Vagina (tissue), 2 donors: ENCODE results near the gene PHF23.

Experiments
- POLR2A ChIP-seq, 2 donors: fragments of 450-650 bp; IDR thresholded peaks; one replicate each; pipeline ENCODE4 v1.6.1; 2017; ENCODE audit warnings: antibody characterized with exemption in 2 of 2, mild to moderate bottlenecking in 2 of 2, moderate library complexity in 2 of 2
- POLR2AphosphoS5 ChIP-seq, 2 donors: sonication (generic); formaldehyde crosslinking; IDR thresholded peaks; one replicate each; pipeline ENCODE4 v1.9.0; 2017; ENCODE audit warnings: antibody characterized with exemption in 2 of 2, mild to moderate bottlenecking in 2 of 2, low read depth in 1 of 2; ENCODE audit not compliant: insufficient read depth in 1 of 2
- TF ChIP-seq, protein P1 (sequence below), 3 experiments: fragments of 450-650 bp in 2 of 3; fragments of 200-600 bp in 1 of 3; sonication (generic) in 1 of 3; IDR thresholded peaks; one replicate each; pipeline ENCODE4 v1.5.1; 2017 to 2019; ENCODE audit warnings: antibody characterized with exemption in 3 of 3, mild to moderate bottlenecking in 2 of 3, moderate library complexity in 2 of 3

DNA sequence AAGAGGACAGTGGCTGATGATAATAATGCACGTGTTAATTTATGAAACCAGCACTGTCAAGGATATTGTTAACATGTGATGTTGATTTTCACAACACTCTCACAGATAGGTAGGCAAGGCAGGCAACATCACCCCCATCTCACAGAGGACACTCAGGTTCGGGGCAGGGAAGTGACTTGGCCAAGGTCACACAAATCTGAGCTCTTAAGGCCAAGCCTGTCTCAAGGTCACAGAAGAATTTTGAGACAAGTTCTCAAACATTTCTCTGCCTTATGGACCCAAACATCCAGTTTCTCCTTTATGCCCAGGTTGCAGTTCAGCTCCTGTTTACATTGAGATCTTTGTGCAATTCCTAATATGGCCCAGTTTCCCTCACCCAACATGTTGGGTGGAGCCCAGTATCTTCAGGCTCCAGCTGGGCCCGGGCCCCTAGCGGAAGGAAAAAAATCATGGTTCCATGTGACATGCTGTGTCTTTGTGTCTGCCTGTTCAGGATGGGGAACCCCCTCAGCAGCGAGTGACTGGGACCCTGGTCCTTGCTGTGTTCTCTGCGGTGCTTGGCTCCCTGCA lies 43.6 kb upstream of the PHF23 start:
- TF ChIP-seq, protein P1, sequence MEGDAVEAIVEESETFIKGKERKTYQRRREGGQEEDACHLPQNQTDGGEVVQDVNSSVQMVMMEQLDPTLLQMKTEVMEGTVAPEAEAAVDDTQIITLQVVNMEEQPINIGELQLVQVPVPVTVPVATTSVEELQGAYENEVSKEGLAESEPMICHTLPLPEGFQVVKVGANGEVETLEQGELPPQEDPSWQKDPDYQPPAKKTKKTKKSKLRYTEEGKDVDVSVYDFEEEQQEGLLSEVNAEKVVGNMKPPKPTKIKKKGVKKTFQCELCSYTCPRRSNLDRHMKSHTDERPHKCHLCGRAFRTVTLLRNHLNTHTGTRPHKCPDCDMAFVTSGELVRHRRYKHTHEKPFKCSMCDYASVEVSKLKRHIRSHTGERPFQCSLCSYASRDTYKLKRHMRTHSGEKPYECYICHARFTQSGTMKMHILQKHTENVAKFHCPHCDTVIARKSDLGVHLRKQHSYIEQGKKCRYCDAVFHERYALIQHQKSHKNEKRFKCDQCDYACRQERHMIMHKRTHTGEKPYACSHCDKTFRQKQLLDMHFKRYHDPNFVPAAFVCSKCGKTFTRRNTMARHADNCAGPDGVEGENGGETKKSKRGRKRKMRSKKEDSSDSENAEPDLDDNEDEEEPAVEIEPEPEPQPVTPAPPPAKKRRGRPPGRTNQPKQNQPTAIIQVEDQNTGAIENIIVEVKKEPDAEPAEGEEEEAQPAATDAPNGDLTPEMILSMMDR (IDR thresholded peaks at IDR 0.05), result no peak
- no peak for TF ChIP-seq POLR2AphosphoS5 (IDR thresholded peaks at IDR 0.05; ENCODE audit: insufficient read depth in 1 of 2, low read depth in 1 of 2)
- TF ChIP-seq POLR2A (IDR thresholded peaks at IDR 0.05), result no peak
